Natural killer cell (primary cell): ENCODE results near the gene ZDHHC14. TPM values are rescaled to one million over a fixed set of nuclear protein-coding genes. Genes with fewer than 3 reads are reported as not detected.
A peak's percentile ranks its signal among the peaks of the same experiment; 100 is the strongest.

Experiments used
- ATAC-seq, 3 donors: fragments of 150-1000 bp in 2 of 3; fragments of 200-7000 bp in 1 of 3; cut with Tn5 transposase; 1 replicate in 1 of 3; 2 replicates in 2 of 3; pipeline ENCODE4 v1.10.0; 2021; ENCODE audit warnings: mild to moderate bottlenecking in 2 of 3, moderate library complexity in 2 of 3
- DNase-seq, 2 donors: peaks; one replicate each; pipeline versions ENCODE4 v3.0.0 to v3.0.0-alpha.2; 2013 to 2021; ENCODE audit warnings: mixed read lengths in 1 of 2
- H3K27ac ChIP-seq: one replicate; pipeline ENCODE4 v1.5.1; 2013; ENCODE audit warnings: mild to moderate bottlenecking, low read length
- H3K27me3 ChIP-seq: one replicate; pipeline ENCODE4 v1.6.1; 2013; ENCODE audit warnings: low read length; ENCODE audit not compliant: control insufficient read depth, insufficient read depth
- H3K36me3 ChIP-seq: one replicate; pipeline ENCODE4 v1.6.1; 2013; ENCODE audit warnings: low read length; ENCODE audit not compliant: control insufficient read depth, insufficient read depth
- H3K4me1 ChIP-seq: one replicate; pipeline ENCODE4 v1.6.1; 2013; ENCODE audit warnings: low read length; ENCODE audit not compliant: control insufficient read depth, insufficient read depth
- H3K4me3 ChIP-seq: one replicate; pipeline ENCODE4 v1.5.1; 2013; ENCODE audit warnings: low read length
- H3K9me3 ChIP-seq: one replicate; pipeline ENCODE4 v1.6.1; 2013; ENCODE audit warnings: low read length; ENCODE audit not compliant: control insufficient read depth, insufficient read depth
- H3K27ac Mint-ChIP-seq, 2 donors: one replicate each; pipeline ENCODE4 v1.8.0; 2022; ENCODE audit warnings: mild to moderate bottlenecking in 2 of 2, mixed read lengths in 2 of 2, moderate library complexity in 1 of 2
- H3K27me3 Mint-ChIP-seq, 2 donors: one replicate each; pipeline ENCODE4 v1.8.0; 2022; ENCODE audit warnings: low read depth in 2 of 2, mixed read lengths in 2 of 2
- H3K36me3 Mint-ChIP-seq: one replicate; pipeline ENCODE4 v1.8.0; 2022; ENCODE audit warnings: mixed read lengths
- H3K4me1 Mint-ChIP-seq, 2 donors: one replicate each; pipeline ENCODE4 v1.8.0; 2022; ENCODE audit warnings: mixed read lengths in 2 of 2
- H3K4me3 Mint-ChIP-seq: one replicate; pipeline ENCODE4 v1.8.0; 2022; ENCODE audit warnings: mild to moderate bottlenecking, moderate library complexity, mixed read lengths
- H3K9me3 Mint-ChIP-seq, 2 donors: one replicate each; pipeline ENCODE4 v1.8.0; 2022; ENCODE audit warnings: mixed read lengths in 2 of 2
- CTCF ChIP-seq: fragments of 200-600 bp; IDR thresholded peaks from one replicate; pipeline ENCODE4 v1.8.0; 2022; ENCODE audit warnings: antibody characterized with exemption
- WGBS: methylation state at CpG from one replicate; pipeline ENCODE4 v1.1.7; 2013; ENCODE audit warnings: missing lambda C conversion rate; ENCODE audit not compliant: insufficient coverage; 5-methylcytosine and 5-hydroxymethylcytosine counted together
- intact Hi-C: fragments of 100-400 bp; cut with micrococcal nuclease; formaldehyde crosslinking; loops from one replicate; pipeline ENCODE4 v1.14.2; 2022
- total RNA-seq, 4 donors: library from RNA; stranded (reverse); fragments of 120-200 nt in 1 of 4; gene quantifications; one replicate each; pipeline versions ENCODE4 v1.2.3 to v1.2.4, GENCODE V29; 2013 to 2022

The ZDHHC14 gene
- total RNA-seq, 3 donors from 2014 or later (not counting 1 experiment from before 2014, with no cell fraction given), result 6.7 to 11.3 (median 10.6) TPM

GRCh38 chr6:157517601-157518359, 136.8 kb downstream of the ZDHHC14 start:
- Mint-ChIP-seq H3K27me3 (no peaks in the 10 kb centered on the region), H3K4me1 (peaks cover 38 to 40% of the 10 kb centered on the region in 2 donors), H3K9me3 (no peaks in the 10 kb centered on the region), H3K36me3 (no peaks in the 10 kb centered on the region), H3K27ac (peak overlapping the region in 1 of 2 donors; percentile 52), H3K4me3 (no peak overlapping the region)
- WGBS, result 64% methylated on average over 15 of the region's 15 CpGs
- no peak for TF ChIP-seq CTCF
- no peak overlapping the region for H3K4me3 ChIP-seq
- ATAC-seq (no peak), DNase-seq (no peak)
- H3K27me3 ChIP-seq, result no peaks in the 10 kb centered on the region
- H3K27ac ChIP-seq, result peak overlapping the region; percentile 6
- intact Hi-C loops, result no loop called here
- peaks cover 17% of the 10 kb centered on the region for H3K4me1 ChIP-seq
- H3K9me3 ChIP-seq, result no peaks in the 10 kb centered on the region
- H3K36me3 ChIP-seq, result no peaks in the 10 kb centered on the region

- intact Hi-C loops, result no loop called here
- H3K27ac Mint-ChIP-seq, result peak overlapping the region in 1 of 2 donors; percentile 52
Measured at GRCh38 chr6:157518397-157519250, 137.6 kb downstream of the ZDHHC14 start.

GRCh38 chr6:157519255-157520116, 138.5 kb downstream of the ZDHHC14 start:
- H3K4me3 Mint-ChIP-seq, result no peak overlapping the region
- Histone ChIP-seq H3K4me1 (peaks cover 17% of the 10 kb centered on the region), H3K27ac (no peak overlapping the region), H3K27me3 (no peaks in the 10 kb centered on the region), H3K36me3 (no peaks in the 10 kb centered on the region), H3K4me3 (no peak overlapping the region), H3K9me3 (no peaks in the 10 kb centered on the region)
- ATAC-seq (no peak), DNase-seq (no peak)
- no peaks in the 10 kb centered on the region for H3K27me3 Mint-ChIP-seq
- H3K9me3 Mint-ChIP-seq, result no peaks in the 10 kb centered on the region
- no peaks in the 10 kb centered on the region for H3K36me3 Mint-ChIP-seq
- no peak overlapping the region for H3K27ac Mint-ChIP-seq
- 92% methylated on average over 15 of the region's 15 CpGs for WGBS
- intact Hi-C loops, result no loop called here
- TF ChIP-seq CTCF, result no peak
- H3K4me1 Mint-ChIP-seq, result peaks cover 42 to 43% of the 10 kb centered on the region in 2 donors

More at GRCh38 chr6:157518397-157519250, 137.6 kb downstream of the ZDHHC14 start:
- Mint-ChIP-seq H3K36me3 (no peaks in the 10 kb centered on the region), H3K4me1 (peaks cover 43 to 46% of the 10 kb centered on the region in 2 donors), H3K9me3 (no peaks in the 10 kb centered on the region), H3K27me3 (no peaks in the 10 kb centered on the region), H3K4me3 (no peak overlapping the region)
- ATAC-seq, result no peak
- H3K36me3 ChIP-seq, result no peaks in the 10 kb centered on the region
- no peak for TF ChIP-seq CTCF
- DNase-seq, result no peak
- H3K27me3 ChIP-seq, result no peaks in the 10 kb centered on the region
- peaks cover 17% of the 10 kb centered on the region for H3K4me1 ChIP-seq
- H3K4me3 ChIP-seq, result no peak overlapping the region
- H3K9me3 ChIP-seq, result no peaks in the 10 kb centered on the region
- no peak overlapping the region for H3K27ac ChIP-seq
- 92% methylated on average over 21 of the region's 21 CpGs for WGBS
